MM.1S (cell line): ENCODE measurements around the gene MOGAT3.

Experiments
- EZH2 ChIP-seq: fragments of 300-600 bp; sonication (generic); optimal IDR thresholded peaks from 2 replicates; pipeline ENCODE3; 2017; ENCODE audit warnings: low read depth, mild to moderate bottlenecking, antibody characterized with exemption, low read length, mixed read lengths
- EZH2phosphoT487 ChIP-seq: fragments of 300-600 bp; sonication (generic); IDR thresholded peaks from 2 replicates; pipeline ENCODE4 v1.6.1; 2018; ENCODE audit warnings: antibody characterized with exemption, low read length
- TF ChIP-seq, protein P1 (sequence below): fragments of 300-600 bp; sonication (generic); IDR thresholded peaks from 2 replicates; pipeline ENCODE4 v1.5.1; 2016; ENCODE audit warnings: antibody characterized with exemption, low read length, mixed read lengths

DNA sequence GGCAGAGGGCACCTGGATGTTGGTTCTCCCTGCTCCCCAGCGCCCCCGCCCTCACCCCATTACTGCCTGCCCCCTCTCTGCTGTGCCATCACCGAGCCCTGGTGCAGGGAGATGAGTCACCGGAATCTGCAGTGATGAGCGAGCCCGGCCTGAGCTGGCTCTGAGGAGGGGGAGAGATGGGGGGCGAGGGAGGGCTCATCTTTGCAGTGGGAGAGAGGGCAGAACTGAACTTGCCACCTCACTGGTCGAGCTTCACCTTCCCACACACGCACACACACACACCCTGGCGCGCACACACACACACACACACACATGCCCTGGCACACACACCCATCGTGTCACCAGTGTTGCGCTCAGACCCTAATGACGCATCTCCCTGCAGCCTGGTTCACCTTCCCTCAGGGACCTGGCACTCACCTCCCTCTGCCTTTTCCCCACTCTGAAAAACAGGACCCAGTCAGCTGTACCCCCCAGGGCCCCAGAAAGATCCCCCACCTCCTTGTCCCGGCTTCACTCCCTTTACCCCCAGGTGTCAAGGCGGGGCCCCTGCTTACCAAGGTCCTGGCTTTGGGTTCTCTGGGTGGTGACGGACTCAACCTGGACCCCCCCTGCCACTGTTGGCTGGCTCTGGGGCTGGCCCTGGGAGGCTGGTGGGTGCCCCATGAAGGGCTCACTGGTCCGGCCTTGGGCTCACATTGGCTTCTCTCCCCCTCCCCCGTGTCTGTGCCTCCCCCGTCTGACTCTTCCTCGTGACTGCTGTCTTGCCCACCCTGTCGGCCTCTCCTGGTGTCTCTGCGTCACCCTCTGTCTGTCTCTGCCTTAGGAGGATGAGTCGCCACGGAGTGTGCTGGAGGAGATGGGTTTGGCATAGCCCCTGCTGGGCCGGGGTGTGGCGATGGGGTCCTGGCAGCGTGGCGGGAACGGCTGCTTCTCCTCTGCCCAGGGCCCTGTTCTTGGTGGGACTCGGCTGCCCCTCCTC, 40.9 kb downstream of the MOGAT3 start:
- TF ChIP-seq, protein P1, sequence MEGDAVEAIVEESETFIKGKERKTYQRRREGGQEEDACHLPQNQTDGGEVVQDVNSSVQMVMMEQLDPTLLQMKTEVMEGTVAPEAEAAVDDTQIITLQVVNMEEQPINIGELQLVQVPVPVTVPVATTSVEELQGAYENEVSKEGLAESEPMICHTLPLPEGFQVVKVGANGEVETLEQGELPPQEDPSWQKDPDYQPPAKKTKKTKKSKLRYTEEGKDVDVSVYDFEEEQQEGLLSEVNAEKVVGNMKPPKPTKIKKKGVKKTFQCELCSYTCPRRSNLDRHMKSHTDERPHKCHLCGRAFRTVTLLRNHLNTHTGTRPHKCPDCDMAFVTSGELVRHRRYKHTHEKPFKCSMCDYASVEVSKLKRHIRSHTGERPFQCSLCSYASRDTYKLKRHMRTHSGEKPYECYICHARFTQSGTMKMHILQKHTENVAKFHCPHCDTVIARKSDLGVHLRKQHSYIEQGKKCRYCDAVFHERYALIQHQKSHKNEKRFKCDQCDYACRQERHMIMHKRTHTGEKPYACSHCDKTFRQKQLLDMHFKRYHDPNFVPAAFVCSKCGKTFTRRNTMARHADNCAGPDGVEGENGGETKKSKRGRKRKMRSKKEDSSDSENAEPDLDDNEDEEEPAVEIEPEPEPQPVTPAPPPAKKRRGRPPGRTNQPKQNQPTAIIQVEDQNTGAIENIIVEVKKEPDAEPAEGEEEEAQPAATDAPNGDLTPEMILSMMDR: no peak
- no peak for TF ChIP-seq EZH2
- TF ChIP-seq EZH2phosphoT487: no peak
